ENCODE data around the gene JMJD8.

JMJD8 gene

GRCh38 chr16:636206-637080 is 47.7 kb downstream of the JMJD8 start, which contains the start of gene METTL26:
Gene METTL26, minus strand, starts transcription at chr16:636305. Its CDS starts 15 bp downstream, at chr16:636290.
- Histone ChIP-seq H3K9ac (ENCODE audit: low read length) (peak within 1 kb of the TSS; percentile 93), H3K4me1 (ENCODE audit: control insufficient read depth, insufficient read depth, low read length) (peaks cover 5% of the 10 kb centered on the region), H3K27me3 (replicated peaks; ENCODE audit: control insufficient read depth, insufficient read depth, low read length) (no peaks in the 10 kb centered on the region), H3K4me3 (ENCODE audit: low read length) (peak within 1 kb of the TSS; percentile 87), H3K36me3 (ENCODE audit: control insufficient read depth, insufficient read depth, low read length, severe bottlenecking) (peaks cover 7% of the 10 kb centered on the region), H3K9me3 (ENCODE audit: control insufficient read depth, low read length) (no peaks in the 10 kb centered on the region)
- DNase-seq (ENCODE audit: low read depth): peak; percentile 98

- peak overlapping the region; percentile 87 for H3K4me3 ChIP-seq (ENCODE audit: low read length)
- peaks cover 7% of the 10 kb centered on the region for H3K36me3 ChIP-seq (ENCODE audit: control insufficient read depth, insufficient read depth, low read length, severe bottlenecking)
- peak overlapping the region; percentile 93 for H3K9ac ChIP-seq (ENCODE audit: low read length)
- peaks cover 5% of the 10 kb centered on the region for H3K4me1 ChIP-seq (ENCODE audit: control insufficient read depth, insufficient read depth, low read length)
- no peaks in the 10 kb centered on the region for H3K9me3 ChIP-seq (ENCODE audit: control insufficient read depth, low read length)
- DNase-seq (ENCODE audit: low read depth): peak; percentile 15
- no peaks in the 10 kb centered on the region for H3K27me3 ChIP-seq (replicated peaks; ENCODE audit: control insufficient read depth, insufficient read depth, low read length)
Measured at GRCh38 chr16:635573-636205, 48.4 kb downstream of the JMJD8 start.

- H3K4me3 ChIP-seq (ENCODE audit: low read length): peak overlapping the region; percentile 87
- no peak for DNase-seq (ENCODE audit: low read depth)
- no peaks in the 10 kb centered on the region for H3K9me3 ChIP-seq (ENCODE audit: control insufficient read depth, low read length)
- H3K9ac ChIP-seq (ENCODE audit: low read length): peak overlapping the region; percentile 93
- peaks cover 7% of the 10 kb centered on the region for H3K36me3 ChIP-seq (ENCODE audit: control insufficient read depth, insufficient read depth, low read length, severe bottlenecking)
- H3K27me3 ChIP-seq (replicated peaks; ENCODE audit: control insufficient read depth, insufficient read depth, low read length): no peaks in the 10 kb centered on the region
- peaks cover 11% of the 10 kb centered on the region for H3K4me1 ChIP-seq (ENCODE audit: control insufficient read depth, insufficient read depth, low read length)
Measured at GRCh38 chr16:634996-635395, 49.1 kb downstream of the JMJD8 start.

GRCh38 chr16:634051-634670 is 50.0 kb downstream of the JMJD8 start:
- no peak for DNase-seq (ENCODE audit: low read depth)
- H3K27me3 ChIP-seq (replicated peaks; ENCODE audit: control insufficient read depth, insufficient read depth, low read length): no peaks in the 10 kb centered on the region
- peaks cover 7% of the 10 kb centered on the region for H3K36me3 ChIP-seq (ENCODE audit: control insufficient read depth, insufficient read depth, low read length, severe bottlenecking)
- H3K4me3 ChIP-seq (ENCODE audit: low read length): no peak overlapping the region
- H3K9me3 ChIP-seq (ENCODE audit: control insufficient read depth, low read length): no peaks in the 10 kb centered on the region
- peaks cover 14% of the 10 kb centered on the region for H3K4me1 ChIP-seq (ENCODE audit: control insufficient read depth, insufficient read depth, low read length)
- H3K9ac ChIP-seq (ENCODE audit: low read length): no peak overlapping the region

- peaks cover 14% of the 10 kb centered on the region for H3K4me1 ChIP-seq (ENCODE audit: control insufficient read depth, insufficient read depth, low read length)
- no peaks in the 10 kb centered on the region for H3K9me3 ChIP-seq (ENCODE audit: control insufficient read depth, low read length)
- H3K4me3 ChIP-seq (ENCODE audit: low read length): no peak overlapping the region
- DNase-seq (ENCODE audit: low read depth): no peak
- peaks cover 11% of the 10 kb centered on the region for H3K36me3 ChIP-seq (ENCODE audit: control insufficient read depth, insufficient read depth, low read length, severe bottlenecking)
- no peaks in the 10 kb centered on the region for H3K27me3 ChIP-seq (replicated peaks; ENCODE audit: control insufficient read depth, insufficient read depth, low read length)
- H3K9ac ChIP-seq (ENCODE audit: low read length): no peak overlapping the region
Measured at GRCh38 chr16:633336-634050, 50.6 kb downstream of the JMJD8 start.

GRCh38 chr16:632486-633335 is 51.4 kb downstream of the JMJD8 start:
- H3K4me1 ChIP-seq (ENCODE audit: control insufficient read depth, insufficient read depth, low read length): peaks cover 14% of the 10 kb centered on the region
- DNase-seq (ENCODE audit: low read depth): no peak
- H3K4me3 ChIP-seq (ENCODE audit: low read length): no peak overlapping the region
- peaks cover 12% of the 10 kb centered on the region for H3K36me3 ChIP-seq (ENCODE audit: control insufficient read depth, insufficient read depth, low read length, severe bottlenecking)
- H3K27me3 ChIP-seq (replicated peaks; ENCODE audit: control insufficient read depth, insufficient read depth, low read length): no peaks in the 10 kb centered on the region
- no peaks in the 10 kb centered on the region for H3K9me3 ChIP-seq (ENCODE audit: control insufficient read depth, low read length)
- no peak overlapping the region for H3K9ac ChIP-seq (ENCODE audit: low read length)

- Histone ChIP-seq H3K27me3 (replicated peaks; ENCODE audit: control insufficient read depth, insufficient read depth, low read length) (no peaks in the 10 kb centered on the region), H3K9ac (ENCODE audit: low read length) (no peak overlapping the region), H3K9me3 (ENCODE audit: control insufficient read depth, low read length) (no peaks in the 10 kb centered on the region), H3K4me1 (ENCODE audit: control insufficient read depth, insufficient read depth, low read length) (peaks cover 14% of the 10 kb centered on the region), H3K4me3 (ENCODE audit: low read length) (no peak overlapping the region), H3K36me3 (ENCODE audit: control insufficient read depth, insufficient read depth, low read length, severe bottlenecking) (peaks cover 16% of the 10 kb centered on the region)
- DNase-seq (ENCODE audit: low read depth): no peak
Measured at GRCh38 chr16:631808-632358, 52.3 kb downstream of the JMJD8 start.
